ENCODE results near the gene TBCCD1.

GRCh38 chr3:186536883-186537844 lies 30.0 kb downstream of the TBCCD1 start:
- no peak for TF ChIP-seq REST (IDR thresholded peaks at IDR 0.05; ENCODE audit: low read depth)
- no peak for TF ChIP-seq MAX (IDR thresholded peaks at IDR 0.05)
- no peak for TF ChIP-seq TAF1 (IDR thresholded peaks at IDR 0.05; ENCODE audit: low read depth)
- TF ChIP-seq YY1 (IDR thresholded peaks at IDR 0.05; ENCODE audit: low read depth) = no peak
- no peak for TF ChIP-seq TCF12 (IDR thresholded peaks at IDR 0.05; ENCODE audit: low read depth)
- TF ChIP-seq CEBPB (IDR thresholded peaks at IDR 0.05) = no peak
- no peak for TF ChIP-seq EP300 (IDR thresholded peaks at IDR 0.05; ENCODE audit: borderline replicate concordance)
- no peak for TF ChIP-seq USF1 (IDR thresholded peaks at IDR 0.05)
- TF ChIP-seq RAD21 (IDR thresholded peaks at IDR 0.05; ENCODE audit: low read depth) = no peak
- TF ChIP-seq FOXM1 (IDR thresholded peaks at IDR 0.05; ENCODE audit: borderline replicate concordance, low read depth) = no peak
- TF ChIP-seq ZBTB7A (IDR thresholded peaks at IDR 0.05; ENCODE audit: low read depth) = no peak

All from Ishikawa (cell line).